Neural progenitor cell (in vitro differentiated cells): ENCODE data around the gene PSD4. TPM values are rescaled to one million over a fixed set of nuclear protein-coding genes. Genes with fewer than 3 reads are reported as not detected.

ENCODE experiments used
- DNase-seq: peaks from one replicate; pipeline ENCODE4 v3.0.0-alpha.2; 2016; ENCODE audit warnings: low spot score
- H2AFZ ChIP-seq: fragments of 200-600 bp; sonication (generic); replicated peaks from 2 replicates; pipeline ENCODE4 v1.6.1; 2016; ENCODE audit warnings: antibody characterized with exemption
- H3F3A ChIP-seq: fragments of 200-600 bp; sonication (generic); 2 replicates; pipeline ENCODE4 v1.6.1; 2016; ENCODE audit warnings: antibody characterized with exemption, low read depth
- H3K27ac ChIP-seq: fragments of 200-600 bp; sonication (generic); 2 replicates; pipeline ENCODE4 v1.5.1; 2016; ENCODE audit warnings: mild to moderate bottlenecking
- H3K27me3 ChIP-seq: fragments of 200-600 bp; sonication (generic); 2 replicates; pipeline ENCODE4 v1.6.1; 2016; ENCODE audit warnings: mild to moderate bottlenecking, moderate library complexity
- H3K36me3 ChIP-seq: fragments of 200-600 bp; sonication (generic); 2 replicates; pipeline ENCODE4 v1.5.1; 2016
- H3K4me1 ChIP-seq: fragments of 200-600 bp; sonication (generic); 2 replicates; pipeline ENCODE4 v1.6.1; 2016; ENCODE audit warnings: mixed run types
- H3K4me2 ChIP-seq: fragments of 200-600 bp; sonication (generic); 2 replicates; pipeline ENCODE4 v1.6.1; 2016
- H3K4me3 ChIP-seq: fragments of 200-600 bp; sonication (generic); 2 replicates; pipeline ENCODE4 v1.5.1; 2016
- H3K79me2 ChIP-seq: fragments of 200-600 bp; sonication (generic); 2 replicates; pipeline ENCODE4 v1.6.1; 2016; ENCODE audit warnings: low read depth
- H3K9ac ChIP-seq: fragments of 200-600 bp; sonication (generic); 2 replicates; pipeline ENCODE4 v1.6.1; 2016
- H3K9me3 ChIP-seq: fragments of 200-600 bp; sonication (generic); 2 replicates; pipeline ENCODE4 v1.5.1; 2016; ENCODE audit warnings: low read depth
- H4K20me1 ChIP-seq: fragments of 200-600 bp; sonication (generic); 2 replicates; pipeline ENCODE4 v1.6.1; 2016; ENCODE audit warnings: low read depth
- H3K27ac Mint-ChIP-seq: 3 replicates; pipeline ENCODE4 v1.8.0; 2021; ENCODE audit warnings: mixed read lengths
- H3K27me3 Mint-ChIP-seq: 2 replicates; pipeline ENCODE4 v1.8.0; 2022; ENCODE audit warnings: low read depth, mild to moderate bottlenecking, inconsistent platforms, moderate library complexity, mixed read lengths; ENCODE audit not compliant: insufficient read depth
- H3K36me3 Mint-ChIP-seq: 3 replicates; pipeline ENCODE4 v1.8.0; 2021; ENCODE audit warnings: mixed read lengths
- H3K4me1 Mint-ChIP-seq: 3 replicates; pipeline ENCODE4 v1.8.0; 2021; ENCODE audit warnings: mixed read lengths
- H3K4me3 Mint-ChIP-seq: 3 replicates; pipeline ENCODE4 v1.8.0; 2021; ENCODE audit warnings: mild to moderate bottlenecking, moderate library complexity, mixed read lengths
- H3K9me3 Mint-ChIP-seq: 3 replicates; pipeline ENCODE4 v1.8.0; 2020; ENCODE audit warnings: mixed read lengths
- CTCF ChIP-seq: fragments of 200-600 bp; sonication (generic); IDR thresholded peaks from 2 replicates; pipeline ENCODE4 v1.5.1; 2017; ENCODE audit warnings: antibody characterized with exemption, mild to moderate bottlenecking
- EZH2 ChIP-seq: fragments of 200-600 bp; sonication (generic); IDR thresholded peaks from 2 replicates; pipeline ENCODE4 v1.6.1; 2017; ENCODE audit warnings: antibody characterized with exemption, mild to moderate bottlenecking, moderate library complexity
- EZH2phosphoT487 ChIP-seq: fragments of 200-600 bp; sonication (generic); IDR thresholded peaks from 2 replicates; pipeline ENCODE4 v1.6.1; 2017; ENCODE audit warnings: antibody characterized with exemption
- total RNA-seq: library from RNA; depleted of rRNA; stranded (reverse); fragments of >200 nt; gene quantifications from 2 replicates; pipeline ENCODE4 v1.2.3, GENCODE V29; 2015; ENCODE audit warnings: low replicate concordance

Gene PSD4
- total RNA-seq, 1 donor from 2014 or later: 0.02 TPM

- no peak for DNase-seq
Measured at GRCh38 chr2:113148606-113149552, 24.9 kb upstream of the PSD4 start.

GRCh38 chr2:113149553-113150257 lies 24.1 kb upstream of the PSD4 start:
- Histone ChIP-seq H3K4me2 (no peak overlapping the region), H3K79me2 (no peaks in the 10 kb centered on the region), H3K4me3 (no peak overlapping the region), H3K27ac (no peak overlapping the region), H3F3A (no peaks in the 10 kb centered on the region), H2AFZ (no peak overlapping the region), H3K36me3 (no peaks in the 10 kb centered on the region), H3K4me1 (no peaks in the 10 kb centered on the region), H3K9me3 (no peaks in the 10 kb centered on the region), H3K27me3 (peaks cover 5% of the 10 kb centered on the region), H3K9ac (no peak overlapping the region), H4K20me1 (no peaks in the 10 kb centered on the region)
- peaks cover 13% of the 10 kb centered on the region for H3K9me3 Mint-ChIP-seq
- H3K4me1 Mint-ChIP-seq: no peaks in the 10 kb centered on the region
- no peak for TF ChIP-seq EZH2
- TF ChIP-seq EZH2phosphoT487: no peak
- TF ChIP-seq CTCF: no peak
- H3K27ac Mint-ChIP-seq: no peak overlapping the region
- DNase-seq: no peak
- no peak overlapping the region for H3K4me3 Mint-ChIP-seq
- H3K27me3 Mint-ChIP-seq: no peaks in the 10 kb centered on the region
- no peaks in the 10 kb centered on the region for H3K36me3 Mint-ChIP-seq

More at GRCh38 chr2:113148606-113149552, 24.9 kb upstream of the PSD4 start:
- H3F3A ChIP-seq: no peaks in the 10 kb centered on the region
- no peaks in the 10 kb centered on the region for H3K9me3 ChIP-seq
- no peak overlapping the region for H3K9ac ChIP-seq
- H3K36me3 ChIP-seq: no peaks in the 10 kb centered on the region
- H3K4me2 ChIP-seq: no peak overlapping the region
- Mint-ChIP-seq H3K4me3 (no peak overlapping the region), H3K27ac (no peak overlapping the region), H3K27me3 (peaks cover 3% of the 10 kb centered on the region), H3K9me3 (peaks cover 14% of the 10 kb centered on the region), H3K36me3 (no peaks in the 10 kb centered on the region), H3K4me1 (no peaks in the 10 kb centered on the region)
- no peaks in the 10 kb centered on the region for H4K20me1 ChIP-seq
- H3K4me3 ChIP-seq: no peak overlapping the region
- H3K79me2 ChIP-seq: no peaks in the 10 kb centered on the region
- no peak overlapping the region for H2AFZ ChIP-seq
- H3K4me1 ChIP-seq: no peaks in the 10 kb centered on the region
- TF ChIP-seq EZH2: no peak
- no peak for TF ChIP-seq CTCF
- TF ChIP-seq EZH2phosphoT487: no peak
- H3K27me3 ChIP-seq: no peaks in the 10 kb centered on the region
- no peak overlapping the region for H3K27ac ChIP-seq

GRCh38 chr2:113150258-113150601 lies 23.5 kb upstream of the PSD4 start:
- H4K20me1 ChIP-seq: no peaks in the 10 kb centered on the region
- no peaks in the 10 kb centered on the region for H3K27me3 Mint-ChIP-seq
- no peak overlapping the region for H3K4me3 Mint-ChIP-seq
- H3K27ac ChIP-seq: no peak overlapping the region
- H3K4me1 ChIP-seq: no peaks in the 10 kb centered on the region
- TF ChIP-seq EZH2phosphoT487 (no peak), CTCF (no peak), EZH2 (no peak)
- H3F3A ChIP-seq: no peaks in the 10 kb centered on the region
- DNase-seq: no peak
- H3K4me3 ChIP-seq: no peak overlapping the region
- no peaks in the 10 kb centered on the region for H3K79me2 ChIP-seq
- peaks cover 10% of the 10 kb centered on the region for H3K27me3 ChIP-seq
- peaks cover 11% of the 10 kb centered on the region for H3K9me3 Mint-ChIP-seq
- H2AFZ ChIP-seq: no peak overlapping the region
- H3K36me3 ChIP-seq: no peaks in the 10 kb centered on the region
- no peak overlapping the region for H3K9ac ChIP-seq
- no peaks in the 10 kb centered on the region for H3K9me3 ChIP-seq
- H3K4me2 ChIP-seq: no peak overlapping the region
- no peaks in the 10 kb centered on the region for H3K36me3 Mint-ChIP-seq
- no peaks in the 10 kb centered on the region for H3K4me1 Mint-ChIP-seq
- no peak overlapping the region for H3K27ac Mint-ChIP-seq
